NCI-H345 (cell line): Measurements from ENCODE around the gene UBE2J2.
"Not testable (repeated sequence)": the region's sequence is repeated elsewhere in the genome, so short reads cannot be mapped to it uniquely, and the experiment has no call there.

Experiments
- DNase-seq: peaks from one replicate; lab custom pipeline; 2025; lab: John Stamatoyannopoulos, UW

Gene UBE2J2

GRCh38 chr1:1255611-1256010, 18.0 kb downstream of the UBE2J2 start:
- DNase-seq = no peak

GRCh38 chr1:1255078-1255477, 18.6 kb downstream of the UBE2J2 start:
- DNase-seq = no peak

GRCh38 chr1:1254667-1254998, 19.0 kb downstream of the UBE2J2 start:
- DNase-seq = no peak

GRCh38 chr1:1253972-1254666, 19.5 kb downstream of the UBE2J2 start:
- no peak for DNase-seq

GRCh38 chr1:1253314-1253713, 20.3 kb downstream of the UBE2J2 start:
- no peak for DNase-seq

- DNase-seq = peak; percentile 57
Measured at GRCh38 chr1:1250786-1251284, 22.8 kb downstream of the UBE2J2 start.

GRCh38 chr1:1248009-1248913, 25.4 kb downstream of the UBE2J2 start:
- not testable (repeated sequence) for DNase-seq

GRCh38 chr1:1247341-1247913, 26.2 kb downstream of the UBE2J2 start:
- DNase-seq = no peak

GRCh38 chr1:1246577-1247340, 26.9 kb downstream of the UBE2J2 start, which contains the start of gene C1QTNF12:
Gene C1QTNF12, minus strand, starts transcription at chr1:1246722. Its CDS starts 32 bp downstream, at chr1:1246690.
- DNase-seq = no peak

- no peak for DNase-seq
Measured at GRCh38 chr1:1245817-1246576, 27.7 kb downstream of the UBE2J2 start.

- DNase-seq = no peak
Measured at GRCh38 chr1:1245178-1245816, 28.4 kb downstream of the UBE2J2 start.

- DNase-seq = no peak
Measured at GRCh38 chr1:1244192-1244811, 29.4 kb downstream of the UBE2J2 start.

GRCh38 chr1:1243807-1244191, 29.9 kb downstream of the UBE2J2 start:
- no peak for DNase-seq

- no peak for DNase-seq
Measured at GRCh38 chr1:1243266-1243660, 30.4 kb downstream of the UBE2J2 start.

- no peak for DNase-seq
Measured at GRCh38 chr1:1242461-1243265, 31.0 kb downstream of the UBE2J2 start.

- no peak for DNase-seq
Measured at GRCh38 chr1:1241588-1242219, 31.9 kb downstream of the UBE2J2 start.

- no peak for DNase-seq
Measured at GRCh38 chr1:1240822-1241587, 32.6 kb downstream of the UBE2J2 start.

- no peak for DNase-seq
Measured at GRCh38 chr1:1240348-1240732, 33.3 kb downstream of the UBE2J2 start.
